Liver (tissue), 9 donors: ENCODE results near the gene MTHFD2. TPM values are rescaled to one million over a fixed set of nuclear protein-coding genes. Genes with fewer than 3 reads are reported as not detected.

Experiments
- DNase-seq: peaks from one replicate; pipeline ENCODE4 v3.0.0-alpha.2; 2017; ENCODE audit warnings: low spot score
- H3K27ac ChIP-seq, 2 donors: one replicate each; pipeline ENCODE4 v1.7.0; 2013; ENCODE audit warnings: inconsistent platforms in 2 of 2, low read length in 2 of 2, control low read depth in 1 of 2, low read depth in 1 of 2, mild to moderate bottlenecking in 1 of 2
- H3K27me3 ChIP-seq, 4 donors: one replicate each; pipeline versions ENCODE4 v1.6.1 to v1.7.0; 2013; ENCODE audit warnings: low read length in 3 of 4, inconsistent platforms in 1 of 4, mild to moderate bottlenecking in 1 of 4, moderate library complexity in 1 of 4; ENCODE audit not compliant: control insufficient read depth in 4 of 4, insufficient read depth in 4 of 4
- H3K36me3 ChIP-seq, 4 donors: one replicate each; pipeline versions ENCODE4 v1.6.1 to v1.7.0; 2013; ENCODE audit warnings: low read length in 3 of 4, mild to moderate bottlenecking in 3 of 4, low read depth in 1 of 4, moderate library complexity in 1 of 4; ENCODE audit not compliant: control insufficient read depth in 4 of 4, insufficient read depth in 3 of 4
- H3K4me1 ChIP-seq, 4 donors: one replicate each; pipeline versions ENCODE4 v1.6.1 to v1.7.0; 2013; ENCODE audit warnings: low read length in 3 of 4, mild to moderate bottlenecking in 3 of 4, moderate library complexity in 1 of 4; ENCODE audit not compliant: control insufficient read depth in 4 of 4, insufficient read depth in 4 of 4
- H3K4me3 ChIP-seq, 3 donors: one replicate each; pipeline versions ENCODE4 v1.6.1 to v1.7.0; 2013; ENCODE audit warnings: low read length in 3 of 3, control low read depth in 1 of 3, low read depth in 1 of 3, mild to moderate bottlenecking in 1 of 3
- H3K9ac ChIP-seq, 2 donors: one replicate each; pipeline ENCODE4 v1.7.0; 2013; ENCODE audit warnings: low read length in 2 of 2, mild to moderate bottlenecking in 2 of 2, moderate library complexity in 2 of 2, control low read depth in 1 of 2, low read depth in 1 of 2
- H3K9me3 ChIP-seq, 4 donors: one replicate each; pipeline versions ENCODE4 v1.6.1 to v1.7.0; 2013; ENCODE audit warnings: low read length in 3 of 4; ENCODE audit not compliant: control insufficient read depth in 4 of 4
- EGR1 ChIP-seq, 2 donors: IDR thresholded peaks; 2 replicates each; pipeline ENCODE4 v1.6.1; 2016 to 2018; ENCODE audit warnings: antibody characterized with exemption in 2 of 2, low read depth in 2 of 2
- FOXA1 ChIP-seq: IDR thresholded peaks from 2 replicates; pipeline ENCODE4 v1.6.1; 2016; ENCODE audit warnings: antibody characterized with exemption
- FOXA2 ChIP-seq: IDR thresholded peaks from 2 replicates; pipeline ENCODE4 v1.6.1; 2016; ENCODE audit warnings: antibody characterized with exemption
- GABPA ChIP-seq, 2 donors: IDR thresholded peaks in 1 of 2; conservative IDR thresholded peaks in 1 of 2; 2 replicates each; pipeline ENCODE4 v1.6.1; 2016; ENCODE audit warnings: antibody characterized with exemption in 2 of 2, mild to moderate bottlenecking in 1 of 2, moderate library complexity in 1 of 2
- HNF4A ChIP-seq, 2 donors: conservative IDR thresholded peaks; 2 replicates each; pipeline ENCODE4 v1.6.1; 2016; ENCODE audit warnings: antibody characterized with exemption in 2 of 2, mild to moderate bottlenecking in 2 of 2
- HNF4G ChIP-seq: IDR thresholded peaks from 2 replicates; pipeline ENCODE4 v1.6.1; 2016; ENCODE audit warnings: antibody characterized with exemption
- JUND ChIP-seq, 2 donors: IDR thresholded peaks; 2 replicates each; pipeline ENCODE4 v1.6.1; 2016; ENCODE audit warnings: antibody characterized with exemption in 2 of 2
- NR2F2 ChIP-seq: IDR thresholded peaks from 2 replicates; pipeline ENCODE4 v1.6.1; 2016; ENCODE audit warnings: antibody characterized with exemption
- RAD21 ChIP-seq, 2 donors: IDR thresholded peaks; 2 replicates each; pipeline ENCODE4 v1.6.1; 2016; ENCODE audit warnings: antibody characterized with exemption in 2 of 2, mild to moderate bottlenecking in 2 of 2
- RXRA ChIP-seq, 2 donors: IDR thresholded peaks; 2 replicates each; pipeline ENCODE4 v1.6.1; 2017 to 2018; ENCODE audit warnings: antibody characterized with exemption in 2 of 2, mild to moderate bottlenecking in 1 of 2
- SP1 ChIP-seq: IDR thresholded peaks from 2 replicates; pipeline ENCODE4 v1.6.1; 2018; ENCODE audit warnings: antibody characterized with exemption, mild to moderate bottlenecking
- TAF1 ChIP-seq: conservative IDR thresholded peaks from 2 replicates; pipeline ENCODE4 v1.6.1; 2016; ENCODE audit warnings: antibody characterized with exemption, mild to moderate bottlenecking
- YY1 ChIP-seq: IDR thresholded peaks from 2 replicates; pipeline ENCODE4 v1.6.1; 2016; ENCODE audit warnings: antibody characterized with exemption, mild to moderate bottlenecking
- WGBS: extraction: QIAGEN DNeasy Blood & Tissue Kit; methylation state at CpG from one replicate; pipeline ENCODE4 v1.1.7; 2013; 5-methylcytosine and 5-hydroxymethylcytosine counted together
- polyA plus RNA-seq, 2 donors: library from polyadenylated mRNA; stranded (reverse) in 1 of 2; unstranded in 1 of 2; fragments of 200-250 nt in 1 of 2; fragments of >200 nt in 1 of 2; fragmentation: Nextera tagmentation in 1 of 2; extraction: Ambion mirVana in 1 of 2; gene quantifications; one replicate each; pipeline versions ENCODE4 v1.2.1 to v1.2.3, GENCODE V29; 2013 to 2015
- total RNA-seq, 2 donors: library from RNA; depleted of rRNA; stranded (reverse); fragments of >200 nt; gene quantifications; one replicate each; pipeline ENCODE4 v1.2.3, GENCODE V29; 2014
- TF ChIP-seq, protein P1 (sequence below): IDR thresholded peaks from 2 replicates; pipeline ENCODE4 v1.6.1; 2016; ENCODE audit warnings: antibody characterized with exemption, mild to moderate bottlenecking
- TF ChIP-seq, protein P2 (sequence below): IDR thresholded peaks from 2 replicates; pipeline ENCODE4 v1.6.1; 2016; ENCODE audit warnings: antibody characterized with exemption
- TF ChIP-seq, protein P3 (sequence below): IDR thresholded peaks from 2 replicates; pipeline ENCODE4 v1.6.1; 2016; ENCODE audit warnings: antibody characterized with exemption
- TF ChIP-seq, protein P4 (sequence below): IDR thresholded peaks from 2 replicates; pipeline ENCODE4 v1.6.1; 2016; ENCODE audit warnings: antibody characterized with exemption
- TF ChIP-seq, protein P5 (sequence below): fragments of 150-350 bp; IDR thresholded peaks from 2 replicates; pipeline ENCODE4 v1.5.1; 2017; ENCODE audit warnings: improper control_type of control experiment, low read depth, low read length; ENCODE audit not compliant: missing input control
- donor health status: healthy.
- donor health status: healthy.
- donor health status: healthy.
- donor health status: healthy.
- donor health status: healthy.

MTHFD2 gene
- total and polyA plus RNA-seq, 4 donors = 1.6 to 27.5 (median 2.8) TPM

DNA sequence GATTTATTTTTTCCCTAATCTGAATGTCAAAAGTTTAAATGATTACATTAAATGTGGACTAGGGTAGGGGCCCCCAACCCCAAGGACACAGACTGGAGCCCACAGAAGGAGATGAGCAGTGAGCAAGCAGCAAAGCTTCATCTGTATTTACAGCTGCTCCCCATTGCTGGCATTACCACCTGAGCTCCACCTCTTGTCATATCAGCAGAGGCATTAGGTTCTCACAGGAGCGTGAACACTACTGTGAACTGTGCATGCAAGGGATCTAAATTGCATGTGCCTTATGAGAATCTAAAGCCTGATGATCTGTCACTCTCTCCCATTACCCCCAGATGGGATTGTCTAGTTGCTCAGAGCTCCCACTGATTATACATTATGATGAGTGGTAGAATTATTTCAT is 23.5 kb upstream of the MTHFD2 start:
- H3K27ac ChIP-seq = no peak overlapping the region
- H3K27me3 ChIP-seq = no peaks in the 10 kb centered on the region
- H3K4me1 ChIP-seq = peaks cover 0 to 12% (median 5%) of the 10 kb centered on the region in 4 donors
- peaks cover 0 to 9% (median 4%) of the 10 kb centered on the region in 4 donors for H3K36me3 ChIP-seq
- H3K9ac ChIP-seq = no peak overlapping the region
- TF ChIP-seq, protein P1, sequence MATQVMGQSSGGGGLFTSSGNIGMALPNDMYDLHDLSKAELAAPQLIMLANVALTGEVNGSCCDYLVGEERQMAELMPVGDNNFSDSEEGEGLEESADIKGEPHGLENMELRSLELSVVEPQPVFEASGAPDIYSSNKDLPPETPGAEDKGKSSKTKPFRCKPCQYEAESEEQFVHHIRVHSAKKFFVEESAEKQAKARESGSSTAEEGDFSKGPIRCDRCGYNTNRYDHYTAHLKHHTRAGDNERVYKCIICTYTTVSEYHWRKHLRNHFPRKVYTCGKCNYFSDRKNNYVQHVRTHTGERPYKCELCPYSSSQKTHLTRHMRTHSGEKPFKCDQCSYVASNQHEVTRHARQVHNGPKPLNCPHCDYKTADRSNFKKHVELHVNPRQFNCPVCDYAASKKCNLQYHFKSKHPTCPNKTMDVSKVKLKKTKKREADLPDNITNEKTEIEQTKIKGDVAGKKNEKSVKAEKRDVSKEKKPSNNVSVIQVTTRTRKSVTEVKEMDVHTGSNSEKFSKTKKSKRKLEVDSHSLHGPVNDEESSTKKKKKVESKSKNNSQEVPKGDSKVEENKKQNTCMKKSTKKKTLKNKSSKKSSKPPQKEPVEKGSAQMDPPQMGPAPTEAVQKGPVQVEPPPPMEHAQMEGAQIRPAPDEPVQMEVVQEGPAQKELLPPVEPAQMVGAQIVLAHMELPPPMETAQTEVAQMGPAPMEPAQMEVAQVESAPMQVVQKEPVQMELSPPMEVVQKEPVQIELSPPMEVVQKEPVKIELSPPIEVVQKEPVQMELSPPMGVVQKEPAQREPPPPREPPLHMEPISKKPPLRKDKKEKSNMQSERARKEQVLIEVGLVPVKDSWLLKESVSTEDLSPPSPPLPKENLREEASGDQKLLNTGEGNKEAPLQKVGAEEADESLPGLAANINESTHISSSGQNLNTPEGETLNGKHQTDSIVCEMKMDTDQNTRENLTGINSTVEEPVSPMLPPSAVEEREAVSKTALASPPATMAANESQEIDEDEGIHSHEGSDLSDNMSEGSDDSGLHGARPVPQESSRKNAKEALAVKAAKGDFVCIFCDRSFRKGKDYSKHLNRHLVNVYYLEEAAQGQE = no peak
- TF ChIP-seq, protein P2, sequence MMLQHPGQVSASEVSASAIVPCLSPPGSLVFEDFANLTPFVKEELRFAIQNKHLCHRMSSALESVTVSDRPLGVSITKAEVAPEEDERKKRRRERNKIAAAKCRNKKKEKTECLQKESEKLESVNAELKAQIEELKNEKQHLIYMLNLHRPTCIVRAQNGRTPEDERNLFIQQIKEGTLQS = no peak
- no peak for TF ChIP-seq HNF4G
- TF ChIP-seq, protein P3, sequence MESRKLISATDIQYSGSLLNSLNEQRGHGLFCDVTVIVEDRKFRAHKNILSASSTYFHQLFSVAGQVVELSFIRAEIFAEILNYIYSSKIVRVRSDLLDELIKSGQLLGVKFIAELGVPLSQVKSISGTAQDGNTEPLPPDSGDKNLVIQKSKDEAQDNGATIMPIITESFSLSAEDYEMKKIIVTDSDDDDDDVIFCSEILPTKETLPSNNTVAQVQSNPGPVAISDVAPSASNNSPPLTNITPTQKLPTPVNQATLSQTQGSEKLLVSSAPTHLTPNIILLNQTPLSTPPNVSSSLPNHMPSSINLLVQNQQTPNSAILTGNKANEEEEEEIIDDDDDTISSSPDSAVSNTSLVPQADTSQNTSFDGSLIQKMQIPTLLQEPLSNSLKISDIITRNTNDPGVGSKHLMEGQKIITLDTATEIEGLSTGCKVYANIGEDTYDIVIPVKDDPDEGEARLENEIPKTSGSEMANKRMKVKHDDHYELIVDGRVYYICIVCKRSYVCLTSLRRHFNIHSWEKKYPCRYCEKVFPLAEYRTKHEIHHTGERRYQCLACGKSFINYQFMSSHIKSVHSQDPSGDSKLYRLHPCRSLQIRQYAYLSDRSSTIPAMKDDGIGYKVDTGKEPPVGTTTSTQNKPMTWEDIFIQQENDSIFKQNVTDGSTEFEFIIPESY = no peak
- TF ChIP-seq RAD21 (IDR thresholded peaks at IDR 0.05) = no peak
- TF ChIP-seq, protein P4, sequence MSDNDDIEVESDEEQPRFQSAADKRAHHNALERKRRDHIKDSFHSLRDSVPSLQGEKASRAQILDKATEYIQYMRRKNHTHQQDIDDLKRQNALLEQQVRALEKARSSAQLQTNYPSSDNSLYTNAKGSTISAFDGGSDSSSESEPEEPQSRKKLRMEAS = no peak
- no peak for TF ChIP-seq EGR1 (IDR thresholded peaks at IDR 0.05; ENCODE audit: low read depth in 2 of 2)
- TF ChIP-seq GABPA (IDR thresholded peaks at IDR 0.05 in 1 of 2, conservative IDR thresholded peaks at IDR 0.05 in 1 of 2) = no peak
- TF ChIP-seq RXRA (IDR thresholded peaks at IDR 0.05) = no peak
- TF ChIP-seq YY1 = no peak
- TF ChIP-seq NR2F2 = no peak
- no peak for TF ChIP-seq FOXA1
- TF ChIP-seq, protein P5, sequence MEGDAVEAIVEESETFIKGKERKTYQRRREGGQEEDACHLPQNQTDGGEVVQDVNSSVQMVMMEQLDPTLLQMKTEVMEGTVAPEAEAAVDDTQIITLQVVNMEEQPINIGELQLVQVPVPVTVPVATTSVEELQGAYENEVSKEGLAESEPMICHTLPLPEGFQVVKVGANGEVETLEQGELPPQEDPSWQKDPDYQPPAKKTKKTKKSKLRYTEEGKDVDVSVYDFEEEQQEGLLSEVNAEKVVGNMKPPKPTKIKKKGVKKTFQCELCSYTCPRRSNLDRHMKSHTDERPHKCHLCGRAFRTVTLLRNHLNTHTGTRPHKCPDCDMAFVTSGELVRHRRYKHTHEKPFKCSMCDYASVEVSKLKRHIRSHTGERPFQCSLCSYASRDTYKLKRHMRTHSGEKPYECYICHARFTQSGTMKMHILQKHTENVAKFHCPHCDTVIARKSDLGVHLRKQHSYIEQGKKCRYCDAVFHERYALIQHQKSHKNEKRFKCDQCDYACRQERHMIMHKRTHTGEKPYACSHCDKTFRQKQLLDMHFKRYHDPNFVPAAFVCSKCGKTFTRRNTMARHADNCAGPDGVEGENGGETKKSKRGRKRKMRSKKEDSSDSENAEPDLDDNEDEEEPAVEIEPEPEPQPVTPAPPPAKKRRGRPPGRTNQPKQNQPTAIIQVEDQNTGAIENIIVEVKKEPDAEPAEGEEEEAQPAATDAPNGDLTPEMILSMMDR = no peak
- TF ChIP-seq TAF1 = no peak
- TF ChIP-seq HNF4A (conservative IDR thresholded peaks at IDR 0.05) = no peak
- no peak for TF ChIP-seq FOXA2
- TF ChIP-seq JUND (IDR thresholded peaks at IDR 0.05) = no peak
- no peak for TF ChIP-seq SP1
- WGBS = 89% methylated on average over 1 of the region's 1 CpG
- DNase-seq = no peak
- no peaks in the 10 kb centered on the region for H3K9me3 ChIP-seq
- H3K4me3 ChIP-seq = no peak overlapping the region

DNA sequence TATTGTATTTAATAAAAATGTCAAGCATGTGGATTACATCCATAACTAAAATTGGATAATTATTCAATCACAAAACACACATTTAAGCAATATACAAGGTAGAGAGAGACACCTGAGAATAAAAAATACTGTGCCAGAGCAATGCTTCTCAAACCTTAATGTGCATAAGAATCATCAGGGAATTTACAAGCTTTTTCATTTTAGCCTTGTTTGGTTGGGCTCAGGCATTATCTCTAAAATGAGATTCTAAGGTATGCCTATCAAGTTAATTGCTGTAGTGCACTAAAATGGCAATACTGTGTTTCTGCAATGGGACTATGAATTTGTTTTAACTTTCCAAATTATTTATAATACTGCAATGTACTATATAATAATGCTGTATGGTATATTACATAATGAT is 20.7 kb upstream of the MTHFD2 start:
- H3K4me3 ChIP-seq = peak overlapping the region; percentile 96 to 97 (median 97)
- peak overlapping the region; percentile 93 to 98 for H3K9ac ChIP-seq
- peaks cover 0 to 12% (median 5%) of the 10 kb centered on the region in 4 donors for H3K4me1 ChIP-seq
- no peaks in the 10 kb centered on the region for H3K27me3 ChIP-seq
- DNase-seq = no peak
- TF ChIP-seq JUND (IDR thresholded peaks at IDR 0.05) = no peak
- no peak for TF ChIP-seq HNF4G
- TF ChIP-seq, protein P2 = no peak
- TF ChIP-seq RXRA (IDR thresholded peaks at IDR 0.05) = no peak
- no peak for TF ChIP-seq YY1
- no peak for TF ChIP-seq FOXA2
- no peak for TF ChIP-seq HNF4A (conservative IDR thresholded peaks at IDR 0.05)
- TF ChIP-seq, protein P3 = no peak
- no peaks in the 10 kb centered on the region for H3K9me3 ChIP-seq
- peak overlapping the region; percentile 92 to 95 for H3K27ac ChIP-seq
- no peaks in the 10 kb centered on the region for H3K36me3 ChIP-seq
